Measurements from ENCODE around the gene ZNF14.
"Not testable (repeated sequence)": the region's sequence is repeated elsewhere in the genome, so short reads cannot be mapped to it uniquely, and the experiment has no call there.

Gene ZNF14

GRCh38 chr19:19746286-19747213 lies 13.6 kb upstream of the ZNF14 start:
- DNase-seq, result no peak

- no peak for DNase-seq
Measured at GRCh38 chr19:19745496-19746285, 12.8 kb upstream of the ZNF14 start.

GRCh38 chr19:19744641-19745040 lies 11.7 kb upstream of the ZNF14 start:
- no peak for DNase-seq

- DNase-seq, result not testable (repeated sequence)
Measured at GRCh38 chr19:19743921-19744320, 11.0 kb upstream of the ZNF14 start.

- DNase-seq, result no peak
Measured at GRCh38 chr19:19743176-19743575, 10.3 kb upstream of the ZNF14 start.

GRCh38 chr19:19742773-19743172 lies 9.9 kb upstream of the ZNF14 start:
- no peak for DNase-seq

- no peak for DNase-seq
Measured at GRCh38 chr19:19741184-19741583, 8.3 kb upstream of the ZNF14 start.

- no peak for DNase-seq
Measured at GRCh38 chr19:19740755-19741154, 7.8 kb upstream of the ZNF14 start.

GRCh38 chr19:19738564-19738963 lies 5.7 kb upstream of the ZNF14 start:
- DNase-seq, result no peak

- no peak for DNase-seq
Measured at GRCh38 chr19:19737559-19738332, 4.8 kb upstream of the ZNF14 start.

- DNase-seq, result no peak
Measured at GRCh38 chr19:19721896-19722295, 11.0 kb downstream of the ZNF14 start.

- DNase-seq, result no peak
Measured at GRCh38 chr19:19719798-19720197, 13.1 kb downstream of the ZNF14 start.

GRCh38 chr19:19711934-19712828 lies 20.7 kb downstream of the ZNF14 start:
- DNase-seq, result no peak

GRCh38 chr19:19711306-19711933 lies 21.5 kb downstream of the ZNF14 start:
- no peak for DNase-seq

- DNase-seq, result no peak
Measured at GRCh38 chr19:19710506-19710905, 22.4 kb downstream of the ZNF14 start.

- DNase-seq, result no peak
Measured at GRCh38 chr19:19704836-19705235, 28.1 kb downstream of the ZNF14 start.

GRCh38 chr19:19700493-19700892 lies 32.4 kb downstream of the ZNF14 start:
- DNase-seq, result not testable (repeated sequence)

- no peak for DNase-seq
Measured at GRCh38 chr19:19697589-19697988, 35.3 kb downstream of the ZNF14 start.

GRCh38 chr19:19696386-19696785 lies 36.5 kb downstream of the ZNF14 start:
- DNase-seq, result no peak

- DNase-seq, result no peak
Measured at GRCh38 chr19:19691683-19692082, 41.2 kb downstream of the ZNF14 start.

- DNase-seq, result not testable (repeated sequence)
Measured at GRCh38 chr19:19689023-19689422, 43.9 kb downstream of the ZNF14 start.

GRCh38 chr19:19687090-19687489 lies 45.8 kb downstream of the ZNF14 start:
- no peak for DNase-seq
